Activated effector memory CD4-positive, alpha-beta T cell treated with Interleukin-2 at 50 U/mL for 16 hours (primary cell): ENCODE data around the gene CDK19.

Experiments
- DNase-seq: peaks from one replicate; pipeline ENCODE4 v3.0.0-alpha.2; 2020

The CDK19 gene

GRCh38 chr6:110654096-110654820 lies 161.0 kb downstream of the CDK19 start:
- DNase-seq: no peak

GRCh38 chr6:110653381-110653780 lies 161.9 kb downstream of the CDK19 start:
- no peak for DNase-seq

GRCh38 chr6:110652520-110652919 lies 162.7 kb downstream of the CDK19 start:
- DNase-seq: no peak

- DNase-seq: no peak
These were observed 164.5 kb downstream of the CDK19 start for GRCh38 chr6:110650755-110651154.

GRCh38 chr6:110649704-110650103 lies 165.6 kb downstream of the CDK19 start:
- DNase-seq: no peak

GRCh38 chr6:110646951-110647910 lies 168.0 kb downstream of the CDK19 start:
- no peak for DNase-seq

GRCh38 chr6:110646419-110646698 lies 168.9 kb downstream of the CDK19 start:
- DNase-seq: no peak

- DNase-seq: no peak
These were observed 169.4 kb downstream of the CDK19 start for GRCh38 chr6:110645685-110646418.

GRCh38 chr6:110643175-110643574 lies 172.1 kb downstream of the CDK19 start:
- DNase-seq: no peak

- DNase-seq: no peak
These were observed 172.6 kb downstream of the CDK19 start for GRCh38 chr6:110642711-110643110.

GRCh38 chr6:110636781-110637180 lies 178.5 kb downstream of the CDK19 start:
- DNase-seq: no peak

GRCh38 chr6:110635096-110635495 lies 180.2 kb downstream of the CDK19 start:
- no peak for DNase-seq

GRCh38 chr6:110633731-110634213 lies 181.5 kb downstream of the CDK19 start:
- DNase-seq: no peak

GRCh38 chr6:110629153-110629552 lies 186.1 kb downstream of the CDK19 start:
- no peak for DNase-seq

- DNase-seq: no peak
These were observed 186.9 kb downstream of the CDK19 start for GRCh38 chr6:110628330-110628729.

GRCh38 chr6:110626442-110626841 lies 188.8 kb downstream of the CDK19 start:
- DNase-seq: no peak

GRCh38 chr6:110625883-110626282 lies 189.4 kb downstream of the CDK19 start:
- DNase-seq: no peak

- no peak for DNase-seq
These were observed 192.2 kb downstream of the CDK19 start for GRCh38 chr6:110622912-110623578.

- DNase-seq: no peak
These were observed 194.2 kb downstream of the CDK19 start for GRCh38 chr6:110621061-110621460.

- no peak for DNase-seq
These were observed 195.2 kb downstream of the CDK19 start for GRCh38 chr6:110620065-110620464.

GRCh38 chr6:110619275-110619908 lies 195.9 kb downstream of the CDK19 start:
- no peak for DNase-seq

- no peak for DNase-seq
These were observed 196.5 kb downstream of the CDK19 start for GRCh38 chr6:110618591-110619267.
